ENCODE results near the gene MARVELD3. TPM values are rescaled to one million over a fixed set of nuclear protein-coding genes. Genes with fewer than 3 reads are reported as not detected.

Gene MARVELD3
- polyA plus RNA-seq, 2 of the 4 experiments (the other 2 are of a cell fraction) = 0.17 to 0.25 TPM

- TF ChIP-seq, protein P1, sequence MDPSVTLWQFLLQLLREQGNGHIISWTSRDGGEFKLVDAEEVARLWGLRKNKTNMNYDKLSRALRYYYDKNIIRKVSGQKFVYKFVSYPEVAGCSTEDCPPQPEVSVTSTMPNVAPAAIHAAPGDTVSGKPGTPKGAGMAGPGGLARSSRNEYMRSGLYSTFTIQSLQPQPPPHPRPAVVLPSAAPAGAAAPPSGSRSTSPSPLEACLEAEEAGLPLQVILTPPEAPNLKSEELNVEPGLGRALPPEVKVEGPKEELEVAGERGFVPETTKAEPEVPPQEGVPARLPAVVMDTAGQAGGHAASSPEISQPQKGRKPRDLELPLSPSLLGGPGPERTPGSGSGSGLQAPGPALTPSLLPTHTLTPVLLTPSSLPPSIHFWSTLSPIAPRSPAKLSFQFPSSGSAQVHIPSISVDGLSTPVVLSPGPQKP (IDR thresholded peaks at IDR 0.05; ENCODE audit: low read depth, low read length) = no peak
- TF ChIP-seq BHLHE40 (IDR thresholded peaks at IDR 0.05; ENCODE audit: low read depth, low read length) (no peak), NR3C1 (IDR thresholded peaks at IDR 0.05) (no peak), POLR2AphosphoS2 (conservative IDR thresholded peaks at IDR 0.05; ENCODE audit: low read length) (no peak)
These were observed 4.8 kb downstream of the MARVELD3 start (continued) for GRCh38 chr16:71630808-71631207.

- Histone ChIP-seq H3K4me3 (no peak overlapping the region), H3K27ac (no peak overlapping the region), H3K9me3 (no peaks in the 10 kb centered on the region), H3K4me2 (no peak overlapping the region), H3K4me1 (peaks cover 2% of the 10 kb centered on the region; the same call in 1 of the 3 replicates)
- ChIA-PET CTCF (interaction anchor here (0.8 to 2.3 kb wide), 4 partner anchors 12 to 219 kb away, joined by 3 to 8 read pairs (median 4); no protein-coding TSS in a partner anchor), POLR2A (no interaction called here)
- ATAC-seq (no peak), FAIRE-seq (no peak), DNase-seq (ENCODE audit: low read depth in 1 of 2, low spot score in 1 of 2) (no peak)
- TF ChIP-seq FOSL2 (IDR thresholded peaks at IDR 0.05) (no peak), FOSL2 (CRISPR knock-in tag; IDR thresholded peaks at IDR 0.05) (no peak), ESRRA (IDR thresholded peaks at IDR 0.05; ENCODE audit: borderline replicate concordance, low read length) (no peak), E2F6 (IDR thresholded peaks at IDR 0.05; ENCODE audit: borderline replicate concordance, low read depth) (no peak), PHF8 (IDR thresholded peaks at IDR 0.05; ENCODE audit: borderline replicate concordance, low read depth) (no peak), MAZ (IDR thresholded peaks at IDR 0.05; ENCODE audit: borderline replicate concordance, low read depth, low read length) (no peak), MAX (IDR thresholded peaks at IDR 0.05) (no peak), MAFK (IDR thresholded peaks at IDR 0.05; ENCODE audit: partially characterized antibody) (no peak), CTCF (IDR thresholded peaks at IDR 0.05) (no peak), REST (IDR thresholded peaks at IDR 0.05) (no peak), RAD21 (conservative IDR thresholded peaks at IDR 0.05 in 1 of 2, IDR thresholded peaks at IDR 0.05 in 1 of 2) (no peak)
- WGBS (ENCODE audit: missing lambda C conversion rate) = 73% methylated on average over 4 of the region's 4 CpGs
These were observed 5.8 kb downstream of the MARVELD3 start for GRCh38 chr16:71631776-71632175.

- WGBS (ENCODE audit: missing lambda C conversion rate) = 47% methylated on average over 2 of the region's 2 CpGs
- H3K4me3 ChIP-seq = no peak overlapping the region
- H3K27ac ChIP-seq = no peak overlapping the region
- ATAC-seq (no peak), DNase-seq (ENCODE audit: low read depth in 1 of 2, low spot score in 1 of 2) (no peak), FAIRE-seq (no peak)
- no peak overlapping the region for H3K4me2 ChIP-seq
- H3K4me1 ChIP-seq = no peaks in the 10 kb centered on the region
- CTCF ChIA-PET = no interaction called here
- POLR2A ChIA-PET = no interaction called here
- no peaks in the 10 kb centered on the region for H3K9me3 ChIP-seq
- TF ChIP-seq RCOR1 (IDR thresholded peaks at IDR 0.05; ENCODE audit: low read depth, low read length) (no peak), GATA3 (IDR thresholded peaks at IDR 0.05; ENCODE audit: borderline replicate concordance) (no peak), NR3C1 (IDR thresholded peaks at IDR 0.05) (no peak), FOXS1 (CRISPR knock-in tag; IDR thresholded peaks at IDR 0.05) (no peak), TP53 (CRISPR knock-in tag; IDR thresholded peaks at IDR 0.05) (no peak), E2F6 (IDR thresholded peaks at IDR 0.05; ENCODE audit: borderline replicate concordance, low read depth) (no peak), KDM5A (IDR thresholded peaks at IDR 0.05) (no peak), EHF (CRISPR knock-in tag; IDR thresholded peaks at IDR 0.05) (no peak), POLR2AphosphoS2 (conservative IDR thresholded peaks at IDR 0.05; ENCODE audit: low read length) (no peak), JUN (IDR thresholded peaks at IDR 0.05) (no peak), BHLHE40 (IDR thresholded peaks at IDR 0.05; ENCODE audit: low read depth, low read length) (no peak)
- TF ChIP-seq, protein P2, sequence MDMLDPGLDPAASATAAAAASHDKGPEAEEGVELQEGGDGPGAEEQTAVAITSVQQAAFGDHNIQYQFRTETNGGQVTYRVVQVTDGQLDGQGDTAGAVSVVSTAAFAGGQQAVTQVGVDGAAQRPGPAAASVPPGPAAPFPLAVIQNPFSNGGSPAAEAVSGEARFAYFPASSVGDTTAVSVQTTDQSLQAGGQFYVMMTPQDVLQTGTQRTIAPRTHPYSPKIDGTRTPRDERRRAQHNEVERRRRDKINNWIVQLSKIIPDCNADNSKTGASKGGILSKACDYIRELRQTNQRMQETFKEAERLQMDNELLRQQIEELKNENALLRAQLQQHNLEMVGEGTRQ (IDR thresholded peaks at IDR 0.05) = no peak
- TF ChIP-seq, protein P3, sequence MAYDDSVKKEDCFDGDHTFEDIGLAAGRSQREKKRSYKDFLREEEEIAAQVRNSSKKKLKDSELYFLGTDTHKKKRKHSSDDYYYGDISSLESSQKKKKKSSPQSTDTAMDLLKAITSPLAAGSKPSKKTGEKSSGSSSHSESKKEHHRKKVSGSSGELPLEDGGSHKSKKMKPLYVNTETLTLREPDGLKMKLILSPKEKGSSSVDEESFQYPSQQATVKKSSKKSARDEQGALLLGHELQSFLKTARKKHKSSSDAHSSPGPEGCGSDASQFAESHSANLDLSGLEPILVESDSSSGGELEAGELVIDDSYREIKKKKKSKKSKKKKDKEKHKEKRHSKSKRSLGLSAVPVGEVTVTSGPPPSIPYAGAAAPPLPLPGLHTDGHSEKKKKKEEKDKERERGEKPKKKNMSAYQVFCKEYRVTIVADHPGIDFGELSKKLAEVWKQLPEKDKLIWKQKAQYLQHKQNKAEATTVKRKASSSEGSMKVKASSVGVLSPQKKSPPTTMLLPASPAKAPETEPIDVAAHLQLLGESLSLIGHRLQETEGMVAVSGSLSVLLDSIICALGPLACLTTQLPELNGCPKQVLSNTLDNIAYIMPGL (CRISPR knock-in tag; IDR thresholded peaks at IDR 0.05; ENCODE audit: borderline replicate concordance) = no peak
These were observed 9.6 kb downstream of the MARVELD3 start for GRCh38 chr16:71635632-71636031.

Data from A549 (cell line).